CD4-positive, alpha-beta T cell treated with Interleukin-12 subunit alpha and Interleukin-12 subunit beta, for 1 hour (primary cell): ENCODE results near the gene IFNA2.
"Not testable (repeated sequence)": the region's sequence is repeated elsewhere in the genome, so short reads cannot be mapped to it uniquely, and the experiment has no call there.

Experiments
- DNase-seq: peaks from one replicate; pipeline ENCODE4 v3.0.0-alpha.2; 2020

Gene IFNA2

DNA sequence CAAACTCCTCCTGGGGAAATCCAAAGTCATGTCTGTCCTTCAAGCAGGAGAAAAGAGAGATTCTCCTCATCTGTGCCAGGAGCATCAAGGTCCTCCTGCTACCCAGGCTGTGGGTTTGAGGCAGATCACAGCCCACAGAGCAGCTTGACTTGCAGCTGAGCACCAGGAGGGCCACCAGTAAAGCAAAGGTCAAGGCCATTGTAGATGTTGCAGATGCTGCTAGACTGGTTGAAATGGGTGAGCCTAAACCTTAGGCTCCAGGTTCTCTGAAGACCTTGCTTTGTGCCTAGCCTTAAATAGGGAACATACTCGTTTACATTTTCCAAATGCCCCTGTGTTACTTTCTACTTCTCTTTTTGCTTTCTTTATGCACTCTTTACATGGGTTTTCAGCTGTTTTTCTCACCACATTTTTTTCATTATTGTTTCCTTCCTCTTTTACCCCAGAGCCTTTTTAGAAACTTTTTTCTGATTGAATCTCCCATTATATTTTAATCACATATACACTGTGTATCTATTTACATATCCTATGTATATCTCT is at the start of gene IFNA2:
IFNA2 (minus strand) TSS at position 268 of the 540 bp plus-strand sequence; CDS start at position 199, 69 bp downstream.
- no peak for DNase-seq

DNA sequence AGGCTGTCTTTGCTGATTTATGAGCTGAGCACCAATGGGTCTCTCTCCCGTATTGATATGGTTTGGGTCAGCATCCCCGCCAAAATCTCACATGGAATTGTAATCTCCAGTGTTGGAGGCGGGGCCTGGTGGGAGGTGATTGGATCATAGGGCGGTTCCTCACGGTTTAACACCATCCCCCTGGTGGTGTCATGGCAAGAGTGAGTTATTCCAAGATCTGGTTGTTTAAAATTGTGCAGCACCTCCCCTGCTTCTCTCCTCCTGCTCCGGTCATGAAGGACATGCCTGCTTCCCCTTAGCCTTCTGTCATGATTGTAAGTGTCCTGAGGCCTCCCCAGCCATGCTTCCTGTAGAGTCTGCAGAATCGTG is 49.8 kb upstream of the IFNA2 start:
- not testable (repeated sequence) for DNase-seq

DNA sequence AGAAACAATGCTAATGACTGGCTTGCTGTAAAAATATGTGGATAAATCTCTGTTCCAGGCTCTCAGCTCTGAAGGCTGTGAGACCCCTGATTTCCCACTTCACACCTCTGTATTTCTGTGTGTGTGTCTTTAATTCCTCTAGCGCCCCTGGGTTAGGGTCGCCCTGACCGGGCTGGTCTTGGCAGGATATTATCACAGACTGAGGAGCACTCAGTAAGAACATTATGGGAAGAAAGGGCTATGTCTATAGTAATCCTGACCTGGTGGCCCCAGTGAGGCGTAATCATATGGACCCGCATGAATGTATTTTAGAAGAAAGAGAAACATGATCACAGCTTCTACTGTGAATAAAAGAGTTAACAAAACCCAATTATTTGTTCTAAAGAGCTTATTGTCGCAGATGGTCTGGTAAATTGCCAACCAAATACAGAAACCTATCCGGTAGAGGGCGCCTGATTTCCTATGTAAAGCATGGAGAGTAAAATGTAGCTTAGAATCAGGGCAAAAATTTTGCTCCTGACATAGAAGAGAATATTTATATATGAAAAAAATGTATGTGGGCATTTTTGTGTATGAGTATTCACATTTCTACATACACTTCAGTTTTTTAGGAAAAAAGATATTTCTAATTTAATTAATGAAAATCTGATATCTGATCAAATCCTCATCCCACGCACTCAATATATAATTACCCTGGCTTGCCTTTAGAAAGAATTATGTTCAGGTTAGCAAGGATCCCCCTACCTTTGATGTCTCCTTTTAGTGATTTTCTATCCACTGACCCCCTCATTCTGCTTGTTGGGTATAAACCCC is 49.2 kb upstream of the IFNA2 start:
- DNase-seq, result peak; percentile 54

DNA sequence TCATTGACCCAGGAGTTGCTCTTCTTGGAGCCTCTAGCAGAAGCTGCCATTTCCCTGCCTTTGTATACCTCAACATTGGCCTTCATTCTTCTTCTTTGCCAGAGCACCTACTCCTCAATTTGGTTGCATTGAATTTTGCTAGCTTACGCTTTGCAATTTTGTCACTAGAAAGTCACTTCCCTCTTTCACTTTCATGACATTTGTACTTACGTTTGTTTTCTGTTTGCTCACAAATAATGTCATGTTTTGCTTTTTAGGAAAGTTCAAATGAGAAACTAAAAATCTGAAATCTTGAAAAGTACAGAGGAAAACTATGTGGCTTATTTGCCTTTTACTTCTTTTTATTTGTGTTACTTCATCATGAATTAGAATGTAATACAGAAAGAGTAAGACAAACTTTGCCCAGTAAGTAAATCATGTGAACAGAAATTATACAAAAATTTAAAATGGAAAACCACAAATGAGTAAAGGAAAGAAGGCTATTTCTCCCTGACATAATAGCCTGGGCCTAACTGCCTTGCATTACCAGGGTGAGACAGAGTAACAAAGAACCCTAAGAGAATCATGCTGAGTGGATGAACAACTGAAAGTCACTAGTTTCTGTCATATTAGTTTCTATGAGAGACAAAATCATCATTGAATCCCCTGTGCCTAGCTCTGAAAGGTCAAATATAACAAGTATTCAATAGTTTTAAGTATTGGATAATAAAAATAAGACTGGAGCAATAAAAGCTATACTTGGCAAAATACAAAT is 47.7 kb upstream of the IFNA2 start:
- no peak for DNase-seq

DNA sequence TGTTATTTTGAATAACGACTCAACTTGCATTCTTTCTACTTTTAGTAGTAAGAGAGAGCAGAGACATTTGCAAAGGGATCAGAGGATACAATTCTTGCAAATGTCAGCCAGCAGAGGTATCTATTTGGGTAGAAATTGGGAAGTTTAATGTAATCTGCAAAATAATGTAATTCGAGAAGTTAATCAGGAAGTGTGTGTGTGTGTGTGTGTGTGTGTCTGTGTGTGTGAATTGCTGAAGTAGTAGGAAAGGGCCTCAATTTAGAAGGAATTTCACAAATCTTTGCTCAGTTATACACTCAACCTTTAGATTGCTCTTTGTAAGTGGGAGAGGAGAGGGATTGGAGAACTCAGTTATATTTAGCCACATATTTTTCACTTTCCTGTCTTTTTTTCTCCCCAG is 44.0 kb upstream of the IFNA2 start:
- no peak for DNase-seq

DNA sequence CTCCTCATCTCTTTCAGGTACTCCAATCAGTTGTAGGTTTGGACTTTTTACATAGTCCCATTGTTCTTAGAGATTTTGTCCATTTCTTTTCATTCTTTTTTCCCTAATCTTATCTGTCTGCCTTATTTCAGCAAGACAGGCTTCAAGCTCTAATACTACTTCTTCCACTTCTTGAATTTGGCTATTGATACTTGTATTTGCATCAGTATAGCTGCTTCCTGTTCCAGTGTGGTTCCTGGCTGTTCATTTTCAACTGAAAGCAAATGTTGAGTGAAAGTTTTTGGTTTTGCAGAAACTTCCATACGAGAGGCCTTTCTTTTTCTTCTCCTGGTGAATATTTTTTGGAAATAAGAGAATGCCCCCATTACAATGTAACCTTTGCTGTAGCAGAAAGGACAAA is 43.0 kb upstream of the IFNA2 start:
- DNase-seq, result no peak

DNA sequence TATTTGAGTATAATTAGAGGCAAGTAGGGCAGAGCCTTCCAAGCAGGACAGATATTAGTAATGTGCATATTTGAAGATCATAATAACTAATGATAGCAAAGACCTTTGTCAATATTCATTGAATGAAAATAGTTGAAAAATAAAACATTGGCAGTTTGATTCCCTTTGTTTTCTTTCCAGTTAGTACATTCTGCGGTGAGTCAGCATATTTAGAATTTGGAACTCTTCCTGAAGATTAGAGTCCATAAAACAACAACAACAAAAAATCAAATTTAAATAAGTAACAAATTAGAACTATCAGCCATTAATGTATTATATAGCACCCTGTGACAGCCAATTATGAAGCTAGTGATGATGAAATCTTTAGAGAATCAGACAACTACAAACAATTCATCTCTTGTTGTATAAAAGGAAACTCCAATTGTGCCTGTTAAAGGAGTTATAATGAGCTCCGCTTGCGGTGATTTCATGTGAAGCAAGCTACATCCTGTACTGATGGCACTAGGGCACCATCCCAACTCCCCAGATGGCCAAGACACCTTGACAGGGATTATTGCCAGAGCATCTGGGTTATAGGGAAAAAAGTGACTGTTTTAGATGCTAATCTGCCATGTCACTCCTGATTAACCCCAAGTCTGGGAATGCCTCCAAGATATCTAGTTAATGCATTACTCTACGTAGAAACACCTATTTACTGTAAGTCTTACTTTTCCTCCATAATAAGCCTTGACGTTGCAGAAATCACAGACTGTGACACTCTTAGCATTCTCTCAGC is 30.5 kb upstream of the IFNA2 start:
- no peak for DNase-seq

DNA sequence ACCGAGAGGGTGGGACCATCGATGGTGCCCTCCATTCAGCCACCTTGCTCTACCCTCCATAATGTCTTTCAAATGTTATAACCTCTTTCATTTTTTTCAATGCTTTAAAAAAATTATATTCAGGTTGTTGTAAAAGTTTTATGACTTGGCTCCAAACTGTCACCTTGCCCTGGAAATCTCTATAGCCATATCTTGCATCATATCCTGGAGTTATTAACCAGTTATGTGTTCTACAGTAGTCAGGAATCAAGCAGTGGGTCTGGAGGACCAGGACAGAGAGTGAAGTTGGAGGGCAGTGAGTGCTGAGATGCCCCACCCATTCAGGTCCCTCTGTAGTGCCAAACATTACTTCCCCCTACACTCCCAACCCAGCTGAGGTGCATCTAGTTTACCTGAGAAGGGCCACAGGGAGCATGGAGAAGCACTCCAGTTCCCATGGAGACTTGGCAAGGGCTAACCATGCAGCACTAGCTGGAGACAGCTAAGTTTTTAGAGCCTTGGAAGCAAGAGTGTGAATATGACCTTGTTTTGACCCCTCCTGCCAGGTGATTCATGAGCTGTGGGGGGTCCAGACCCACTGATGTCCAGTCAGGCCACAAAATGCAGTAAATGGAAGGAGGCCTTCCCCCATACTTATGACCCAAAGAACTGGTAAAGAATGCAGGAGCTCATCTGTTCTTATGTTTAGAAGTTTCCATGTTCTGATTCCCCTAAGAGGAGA is 29.2 kb upstream of the IFNA2 start:
- DNase-seq, result no peak

DNA sequence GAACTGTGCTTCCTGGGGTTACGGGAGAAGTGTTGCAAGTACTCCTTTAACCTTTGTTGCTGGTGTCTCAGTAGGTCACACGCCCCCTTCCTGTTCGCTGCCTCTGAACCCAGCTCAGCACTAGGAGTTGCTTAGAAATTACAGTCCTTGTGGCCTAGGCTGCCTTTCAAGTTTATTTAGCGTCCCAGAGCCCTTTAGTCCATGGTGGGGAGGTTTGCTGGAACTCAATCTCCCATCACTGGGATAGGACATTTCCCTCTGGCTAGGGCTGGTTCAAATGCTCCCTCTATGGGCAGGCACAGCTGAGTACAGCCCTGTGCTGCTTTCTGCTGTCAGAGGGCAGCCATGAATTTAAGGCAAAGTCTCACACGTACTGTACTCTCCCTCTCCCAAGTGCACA is 28.4 kb upstream of the IFNA2 start:
- no peak for DNase-seq

DNA sequence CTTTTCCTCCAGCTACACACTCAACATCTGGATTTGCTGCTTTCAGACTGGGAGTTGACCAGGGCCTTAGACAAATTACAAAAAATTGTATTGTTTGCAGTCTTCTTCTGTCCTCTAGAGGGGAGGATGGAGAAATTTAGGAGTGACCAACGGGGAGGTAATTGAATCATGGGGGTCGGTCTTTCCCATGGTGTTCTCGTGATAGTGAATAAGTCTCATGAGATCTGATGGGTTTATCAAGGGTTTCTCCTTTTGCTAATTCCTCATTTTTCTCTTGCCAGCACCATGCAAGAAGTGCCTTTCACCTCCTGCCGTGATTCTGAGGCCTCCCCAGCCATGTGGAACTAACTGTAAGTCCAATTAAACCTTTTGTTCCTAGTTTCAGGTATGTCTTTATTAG is 28.0 kb upstream of the IFNA2 start:
- DNase-seq, result no peak

DNA sequence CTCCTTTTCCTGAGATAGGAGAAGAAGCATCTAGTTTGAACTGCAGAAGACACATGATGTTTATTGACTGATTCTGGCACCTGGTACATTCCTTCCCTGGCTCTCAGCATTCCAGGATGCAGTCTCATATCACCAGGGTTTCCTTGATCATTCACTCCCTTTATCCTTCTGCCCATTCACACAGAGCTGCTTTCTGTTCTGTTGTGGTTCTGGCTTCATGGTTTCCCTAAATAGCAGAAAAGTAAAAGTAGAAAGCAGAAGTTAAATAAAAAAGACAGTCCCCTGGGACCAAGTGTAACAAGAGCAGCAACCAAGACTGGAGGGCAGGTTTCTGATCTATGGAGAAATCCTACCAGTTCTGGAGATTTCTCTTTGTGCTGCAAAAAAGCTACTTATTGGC is 26.9 kb upstream of the IFNA2 start:
- no peak for DNase-seq

DNA sequence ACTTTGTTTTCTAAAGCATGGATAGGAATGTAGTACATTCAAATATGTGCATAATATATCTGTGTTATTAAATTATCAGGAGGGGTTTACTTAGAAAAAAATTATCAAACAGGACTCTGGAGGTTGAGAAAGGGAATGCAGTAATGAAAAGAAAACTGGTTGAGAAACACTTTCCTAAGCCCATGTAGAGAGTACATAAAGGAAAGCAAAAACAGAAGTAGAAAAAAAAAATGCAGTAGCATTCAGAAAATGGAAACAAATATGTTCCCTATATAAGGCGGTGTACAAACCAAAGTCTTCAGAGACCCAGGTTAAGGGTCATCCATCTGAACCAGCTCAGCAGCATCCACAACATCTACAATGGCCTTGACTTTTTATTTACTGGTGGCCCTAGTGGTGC is 23.6 kb upstream of the IFNA2 start, which contains the start of gene IFNA8:
IFNA8 (plus strand) TSS at position 301 of the 400 bp plus-strand sequence; CDS start at position 361, 60 bp downstream.
- no peak for DNase-seq

DNA sequence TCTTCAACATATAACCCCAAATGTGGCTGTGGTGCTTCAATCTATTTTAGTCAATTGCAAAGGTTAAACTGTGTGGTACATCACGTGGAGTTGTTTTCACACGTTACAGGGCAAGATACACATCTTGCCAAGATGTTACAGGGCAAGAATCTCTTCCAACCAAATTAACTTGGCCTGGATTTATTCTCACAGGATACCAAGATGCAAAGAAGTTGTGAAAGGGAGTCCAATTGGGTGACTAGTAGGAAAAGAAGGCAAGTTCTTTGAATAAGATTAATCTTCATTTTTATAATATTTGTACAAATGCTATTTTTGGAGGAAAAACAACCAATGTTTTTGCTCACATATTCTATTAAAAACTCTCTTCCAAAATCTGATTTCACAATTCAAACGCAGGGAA is 18.9 kb upstream of the IFNA2 start:
- no peak for DNase-seq

DNA sequence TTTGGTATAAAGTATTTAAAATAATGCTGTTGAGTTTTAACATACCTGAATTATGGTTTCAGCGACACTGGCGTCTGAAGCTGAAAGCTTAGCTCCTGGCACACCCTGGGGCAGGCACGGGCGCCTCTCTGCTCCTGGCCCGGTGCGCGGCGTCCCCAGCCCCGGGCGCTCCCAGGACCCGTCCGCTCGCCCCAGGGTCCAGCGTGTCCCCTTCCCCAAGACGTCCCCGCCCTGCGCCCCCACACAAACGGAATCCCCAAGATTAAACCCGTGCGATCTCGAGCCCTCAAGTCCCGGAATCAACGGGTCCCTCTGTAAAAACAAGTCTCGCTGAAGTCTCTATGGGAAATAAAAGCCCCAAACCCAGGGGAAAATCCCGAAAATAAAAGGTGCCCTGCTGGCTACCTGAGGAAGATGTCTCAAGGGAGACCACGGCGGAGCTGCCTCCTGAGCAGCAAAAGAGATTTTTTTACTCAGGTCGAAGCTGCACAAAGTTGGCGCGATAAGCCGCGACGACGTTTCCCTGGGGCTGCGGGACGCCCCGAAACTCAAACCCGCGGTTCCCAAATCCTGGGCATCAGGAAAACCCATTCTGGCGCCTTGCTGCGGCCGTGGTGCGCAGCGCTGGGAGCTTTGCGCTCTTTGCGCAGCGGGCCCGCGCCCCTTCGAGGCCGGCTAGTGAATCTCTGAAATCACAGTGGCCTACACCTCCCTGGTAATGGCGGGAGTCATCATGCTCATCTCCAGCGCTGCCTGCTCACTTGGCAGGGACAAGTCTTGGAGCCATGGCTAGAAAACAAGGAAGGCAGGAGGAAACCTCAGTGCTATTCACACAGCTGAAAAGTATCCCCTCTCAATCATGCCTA is 17.4 kb upstream of the IFNA2 start:
- DNase-seq, result no peak

DNA sequence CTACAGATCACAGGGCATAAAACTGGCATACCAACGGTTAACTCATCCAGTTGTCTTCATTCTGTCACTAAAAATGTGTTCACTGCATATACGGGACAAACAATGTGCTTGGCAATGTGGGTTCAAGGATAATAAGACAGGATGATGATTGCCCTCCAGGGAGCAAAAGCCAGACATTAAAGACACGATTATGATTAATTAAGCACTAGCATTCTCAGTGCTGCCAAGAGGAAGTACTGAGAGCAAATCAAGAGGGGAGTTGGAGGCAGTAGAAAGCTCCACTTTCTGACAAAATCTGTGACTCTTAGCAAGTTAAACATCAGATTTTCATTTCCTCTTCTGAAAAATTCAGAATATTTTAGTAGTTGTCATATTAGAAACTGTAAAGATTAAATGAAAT is 14.8 kb upstream of the IFNA2 start:
- no peak for DNase-seq

DNA sequence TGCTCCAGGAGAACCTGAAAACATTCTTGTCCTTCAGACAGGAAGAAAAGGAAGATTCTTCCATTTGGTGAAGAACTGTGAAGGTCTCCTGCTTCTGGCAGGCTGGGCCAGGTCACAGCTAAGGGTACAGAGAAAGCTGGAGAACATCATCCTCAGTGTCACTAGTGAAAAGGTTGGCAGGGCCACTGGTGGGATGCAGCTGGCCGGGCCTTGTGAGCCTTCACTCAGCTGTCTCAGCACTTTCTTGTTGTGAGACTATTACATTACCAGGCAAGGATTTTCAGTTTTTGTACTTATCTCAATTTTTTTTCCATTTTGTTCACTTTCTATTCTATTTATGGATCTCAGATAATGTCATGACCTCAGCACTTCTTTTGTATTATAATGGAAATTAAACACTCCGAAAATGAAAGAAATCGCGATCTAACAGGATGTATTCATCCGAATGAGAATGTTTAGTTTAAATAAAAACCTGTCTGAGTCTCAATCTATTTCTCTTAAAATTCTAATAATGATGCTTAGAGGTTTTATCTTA is 13.8 kb upstream of the IFNA2 start:
- DNase-seq, result no peak

DNA sequence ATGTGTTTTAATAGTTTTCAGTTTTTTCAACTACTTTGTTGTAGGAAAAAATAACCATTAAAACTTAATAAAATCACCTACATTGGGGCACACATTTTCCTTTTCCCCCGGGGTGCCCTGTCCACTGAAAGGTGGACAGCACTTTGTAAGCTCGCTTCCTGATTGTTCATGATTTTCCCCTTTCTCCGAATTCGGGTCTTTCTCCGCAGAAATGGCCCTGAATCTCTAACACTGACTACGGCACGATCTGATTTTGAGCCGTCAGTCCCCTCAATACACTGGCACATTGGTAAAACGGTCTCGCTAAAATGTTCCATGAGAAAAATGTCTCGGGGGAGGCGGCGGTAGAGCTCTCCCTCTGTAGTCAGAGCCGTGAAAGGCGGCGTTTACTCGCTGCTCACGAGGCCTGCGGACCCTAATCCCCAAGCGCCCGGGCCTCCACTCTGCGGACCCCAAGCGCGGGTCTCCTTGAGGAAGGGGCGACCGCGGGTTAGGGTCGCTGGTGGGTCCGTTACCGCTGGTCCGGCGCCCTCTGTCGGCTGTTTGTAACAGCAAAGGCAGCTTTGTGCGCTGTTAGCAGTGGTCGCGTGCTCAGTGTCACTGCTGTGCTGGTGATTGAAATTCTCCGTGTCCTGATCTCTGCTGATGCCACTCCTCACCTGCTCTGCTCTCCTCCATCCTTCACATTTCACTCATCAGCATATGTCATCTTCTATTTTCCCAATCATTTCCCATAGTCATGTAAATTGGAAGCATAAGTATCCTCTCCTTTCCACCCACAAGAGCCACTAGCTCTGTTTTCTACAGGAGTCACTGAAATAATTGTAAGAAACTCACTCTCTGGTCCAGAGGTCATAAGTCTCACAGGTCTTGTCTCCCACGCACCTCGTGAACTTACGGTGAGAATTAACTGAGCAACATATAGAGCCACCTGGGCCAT is 10.8 kb upstream of the IFNA2 start:
- DNase-seq, result peak; percentile 55

DNA sequence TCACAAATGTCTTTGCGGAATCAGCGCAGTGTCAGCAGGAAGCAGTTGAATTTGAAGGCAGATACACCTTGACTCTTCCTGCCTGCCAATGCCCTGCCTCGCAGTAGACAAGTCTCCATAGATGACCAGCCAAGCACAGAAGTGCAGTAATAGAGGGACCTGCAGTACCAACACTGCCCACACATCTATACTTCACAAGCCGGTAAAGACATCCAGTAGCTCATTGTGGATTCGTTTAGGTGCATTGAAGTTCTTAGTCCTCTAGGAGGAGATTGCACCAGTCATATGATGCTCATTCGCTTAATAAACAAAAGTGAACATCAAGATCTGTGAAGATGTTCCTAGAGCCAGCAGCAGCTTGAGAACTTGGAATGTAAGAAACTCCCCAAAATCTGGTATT is 7.1 kb upstream of the IFNA2 start:
- DNase-seq, result no peak

DNA sequence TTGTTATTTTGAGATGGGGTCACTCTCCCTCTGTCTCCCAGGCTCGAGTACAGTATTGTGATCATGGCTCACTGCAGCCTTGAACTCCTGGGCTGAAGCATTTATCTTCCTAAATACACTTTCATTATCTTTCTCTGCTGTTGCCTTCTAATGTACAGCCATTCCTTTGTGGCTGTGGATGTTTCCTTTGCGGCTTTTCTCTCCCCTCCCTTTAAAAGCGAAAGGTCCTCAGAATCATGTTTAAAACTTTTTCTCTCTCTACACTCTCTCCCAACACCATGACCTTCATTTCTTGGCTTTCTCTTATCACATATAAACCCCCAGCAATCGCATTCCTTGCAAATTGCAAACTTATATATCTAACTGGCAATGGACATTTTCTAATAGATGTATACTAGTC is 1.6 kb downstream of the IFNA2 start:
- no peak for DNase-seq
